KG1 (cell line): ENCODE data around the gene ADAMTS5.
A peak's percentile ranks its signal among the peaks of the same experiment; 100 is the strongest.

Source experiments
- DNase-seq: peaks from one replicate; lab custom pipeline; 2025; lab: John Stamatoyannopoulos, UW

ADAMTS5 gene

DNA sequence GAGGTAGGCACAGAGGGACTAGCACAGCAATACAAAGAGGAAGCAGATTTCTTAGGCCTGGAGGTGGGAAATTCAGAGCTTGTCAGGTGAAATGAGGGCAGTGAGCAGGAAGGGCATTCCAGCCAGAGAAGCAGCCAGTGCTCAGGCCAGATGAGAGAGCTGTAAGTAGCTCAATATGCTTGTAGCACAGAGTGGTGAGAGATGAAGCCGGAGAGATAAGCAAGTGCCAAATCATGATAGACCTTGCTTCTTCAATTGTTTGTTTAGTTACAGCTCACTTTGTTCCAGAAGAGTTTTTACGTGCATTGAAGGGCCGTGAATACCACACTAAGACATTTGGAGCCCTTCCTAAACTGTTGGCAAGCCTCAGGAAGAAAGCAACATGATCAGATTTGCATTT lies 79.6 kb downstream of the ADAMTS5 start:
- DNase-seq = no peak

DNA sequence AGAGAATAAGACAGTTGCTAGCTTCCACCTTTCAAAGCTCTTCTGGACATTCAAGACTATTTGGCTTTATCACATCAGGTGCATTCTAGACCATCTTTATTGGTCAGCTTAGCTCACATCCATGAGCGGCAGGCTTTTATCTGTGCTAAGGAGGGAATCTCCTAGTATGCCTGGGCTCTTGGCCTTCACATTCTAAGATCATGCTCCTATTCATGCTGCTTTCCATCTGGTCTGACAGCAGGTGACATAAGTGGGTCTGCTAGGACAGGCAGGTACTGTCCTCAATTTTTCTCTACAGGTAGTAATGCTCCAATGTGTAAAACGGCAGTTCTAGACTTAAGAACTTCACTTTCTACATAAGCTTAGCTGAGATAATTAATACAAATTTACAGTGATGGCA lies 82.5 kb downstream of the ADAMTS5 start:
- DNase-seq = no peak

DNA sequence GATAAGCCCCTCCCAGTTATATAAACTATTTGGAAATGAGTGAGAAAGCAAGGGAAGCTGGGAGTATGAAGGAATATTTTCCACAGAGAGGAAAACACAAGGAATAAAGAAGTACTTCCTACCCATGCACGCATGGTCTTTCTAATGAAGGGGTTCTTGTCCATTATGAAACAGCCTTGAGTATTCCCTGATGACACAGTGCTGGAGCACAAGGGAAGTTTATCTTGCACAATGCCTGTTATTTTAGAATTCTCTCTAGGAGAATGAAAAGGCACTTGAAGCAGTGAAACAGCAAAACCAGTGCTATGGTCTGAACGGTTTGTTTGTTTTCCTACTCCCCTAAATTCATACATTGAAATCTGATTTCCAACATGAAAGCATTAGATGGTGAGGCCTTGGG lies 83.1 kb downstream of the ADAMTS5 start:
- no peak for DNase-seq

DNA sequence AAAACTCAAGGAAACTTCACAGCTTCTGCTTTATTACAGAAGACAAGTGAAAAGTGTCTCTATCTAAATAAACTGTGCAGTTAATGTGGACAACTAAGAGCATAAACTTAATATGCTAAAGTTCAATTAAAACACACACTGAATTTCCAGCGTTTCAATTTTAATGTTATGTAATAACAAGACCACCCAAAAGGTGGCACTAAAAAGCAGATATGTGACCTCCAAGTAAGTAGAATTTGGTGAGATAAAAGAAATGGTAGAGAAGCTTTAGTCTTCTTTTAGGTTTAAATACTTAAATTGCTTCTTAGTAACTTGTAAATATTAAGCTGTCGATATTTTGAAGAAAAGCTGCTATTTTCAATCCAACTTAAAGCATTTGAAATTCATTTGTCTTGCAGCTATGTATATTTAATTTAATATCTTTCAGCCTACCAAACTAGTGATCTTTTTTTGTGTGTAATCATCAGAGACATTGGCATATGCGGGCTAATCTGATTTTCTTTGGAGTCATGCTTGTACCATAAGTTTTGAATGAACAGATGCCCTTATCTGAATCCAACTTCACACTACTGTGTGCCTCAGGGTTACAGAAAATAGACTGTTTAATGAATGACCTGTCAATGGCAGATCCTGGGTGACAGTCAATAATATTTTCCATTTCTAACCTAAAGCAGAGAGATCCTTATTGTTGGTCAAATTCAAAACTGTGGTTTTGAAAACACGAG lies 85.2 kb downstream of the ADAMTS5 start:
- DNase-seq = peak; percentile 4

- no peak for DNase-seq
These were observed 89.9 kb downstream of the ADAMTS5 start for GRCh38 chr21:26877018-26877417.

GRCh38 chr21:26874347-26874746 lies 92.5 kb downstream of the ADAMTS5 start:
- DNase-seq = no peak
